Activated T-helper 9 cell treated with anti-CD3 and anti-CD28 coated beads, Interleukin-2, amount 50 U/mL, for 16 hours (primary cell): Measurements from ENCODE around the gene FRMD5.
"Not testable (repeated sequence)": the region's sequence is repeated elsewhere in the genome, so short reads cannot be mapped to it uniquely, and the experiment has no call there.

Source experiments
- DNase-seq: peaks from one replicate; pipeline ENCODE4 v3.0.0-alpha.2; 2020; ENCODE audit warnings: low read depth

Gene FRMD5

GRCh38 chr15:44195151-44195740, at the start of gene FRMD5:
FRMD5 (minus strand) TSS chr15:44195271.
- DNase-seq: peak; percentile 74

DNA sequence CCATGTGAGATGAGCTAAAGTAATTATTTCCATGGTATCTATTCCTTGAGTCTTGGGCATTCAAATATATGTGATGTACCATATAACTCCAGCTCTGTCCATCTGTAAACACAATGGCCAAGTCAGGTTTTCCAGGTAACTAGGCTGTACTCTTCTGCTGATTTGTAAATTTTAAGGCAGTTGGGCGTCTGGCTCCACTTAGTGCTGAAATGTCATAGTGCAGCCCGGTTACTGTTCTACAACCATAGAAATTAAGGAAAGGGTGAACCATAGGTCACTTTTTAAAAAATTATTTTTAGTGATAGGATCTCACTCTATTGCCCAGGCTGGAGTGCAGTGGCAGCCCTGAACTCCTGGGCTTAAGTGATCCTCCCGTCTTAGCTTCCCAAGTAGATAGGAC, 48.8 kb upstream of the FRMD5 start:
- DNase-seq: no peak

DNA sequence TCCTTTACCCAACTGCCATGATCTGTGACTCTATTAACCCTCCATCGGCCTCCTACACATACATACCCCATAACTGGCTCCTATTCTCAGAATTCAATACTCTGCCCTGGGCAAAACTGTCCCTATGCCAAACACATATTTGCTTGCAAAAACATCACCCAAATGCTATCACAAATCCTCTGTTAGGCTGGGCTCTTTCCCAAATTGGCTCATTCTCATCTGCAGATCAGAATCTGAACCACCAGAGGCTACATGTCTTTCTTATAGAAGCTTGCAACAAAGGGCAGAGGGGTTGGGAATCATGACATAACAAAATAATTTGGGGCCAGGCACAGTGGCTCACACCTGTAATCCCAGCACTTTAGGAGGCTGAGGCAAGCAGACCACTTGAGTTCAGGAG, 48.1 kb upstream of the FRMD5 start:
- DNase-seq: no peak

DNA sequence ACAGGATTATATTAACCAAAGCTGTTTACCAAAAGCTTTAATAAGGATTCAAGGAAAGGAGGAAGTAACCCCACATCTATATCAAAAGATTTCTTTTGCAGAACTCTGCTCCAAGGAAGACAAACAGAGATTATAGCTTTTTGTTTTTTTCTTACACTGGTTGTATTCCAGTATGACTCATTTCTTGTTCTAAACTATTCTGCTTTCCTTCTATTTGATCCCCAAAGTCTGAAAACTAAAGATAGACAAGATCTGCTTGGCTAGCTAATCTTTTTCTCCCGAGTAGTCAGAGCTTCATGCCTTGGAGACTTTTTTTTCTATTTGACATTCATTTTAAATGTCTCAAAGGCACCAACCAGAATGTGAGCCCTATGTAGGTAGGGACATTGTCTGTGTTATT, 36.8 kb upstream of the FRMD5 start:
- DNase-seq: no peak

GRCh38 chr15:44229301-44229700, 34.2 kb upstream of the FRMD5 start:
- not testable (repeated sequence) for DNase-seq

DNA sequence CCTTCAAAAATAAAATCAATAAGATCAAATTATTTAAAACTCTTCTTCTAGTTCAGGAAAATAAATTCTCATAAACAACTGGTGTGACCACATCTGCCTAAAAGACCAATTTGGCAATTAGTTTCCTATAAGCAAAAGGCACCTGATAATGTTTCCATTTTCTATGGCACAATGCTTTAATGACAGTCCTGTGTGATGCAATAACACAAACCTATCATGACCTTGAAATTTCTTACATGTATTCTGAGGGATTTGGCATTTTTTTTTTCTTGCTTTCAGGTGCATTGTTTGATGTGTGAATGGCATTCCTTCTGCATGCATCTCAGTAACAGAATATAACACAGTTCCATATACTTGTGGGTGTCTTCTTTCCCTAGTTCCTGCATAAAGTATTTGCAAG, 32.5 kb upstream of the FRMD5 start:
- DNase-seq: no peak

- not testable (repeated sequence) for DNase-seq
Observed at GRCh38 chr15:44227001-44227400, 31.9 kb upstream of the FRMD5 start.

DNA sequence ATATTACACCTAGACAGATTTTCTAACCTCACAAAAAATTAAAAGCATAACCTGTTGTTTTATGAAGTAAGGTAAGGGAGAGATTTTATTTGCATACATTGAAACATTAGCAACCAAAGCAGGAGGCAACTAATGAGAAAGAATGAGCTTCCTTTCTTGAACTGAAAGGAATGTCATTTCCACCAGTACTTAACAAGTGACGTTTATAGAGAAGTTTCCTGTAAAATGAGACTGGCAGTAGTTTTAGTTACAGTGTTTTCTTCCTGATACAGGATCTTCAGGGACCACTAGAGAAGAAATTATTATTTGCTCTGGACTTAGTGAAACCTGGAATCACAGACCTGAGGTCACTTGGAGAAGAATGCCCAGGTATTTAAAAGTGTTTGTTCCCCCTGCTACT, 27.4 kb upstream of the FRMD5 start:
- DNase-seq: no peak

DNA sequence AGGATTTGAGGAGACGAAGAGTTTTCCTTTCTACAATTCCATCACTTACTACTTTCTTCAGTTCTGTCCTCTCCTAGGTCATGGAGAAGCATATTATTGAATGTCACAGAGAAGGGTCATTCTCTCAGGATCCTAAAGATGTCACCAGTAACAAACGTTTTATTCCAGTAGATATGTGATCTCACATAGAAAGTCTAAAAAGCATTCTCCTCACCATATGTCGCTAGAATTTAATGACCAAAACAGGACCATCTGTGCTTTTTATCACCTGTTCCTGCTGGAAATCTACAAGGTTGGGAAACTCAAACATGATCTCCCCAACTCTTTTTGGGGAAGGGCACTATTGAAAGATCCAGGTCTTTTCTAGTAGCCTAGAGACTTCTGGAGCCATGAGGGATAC, 24.0 kb upstream of the FRMD5 start:
- no peak for DNase-seq

DNA sequence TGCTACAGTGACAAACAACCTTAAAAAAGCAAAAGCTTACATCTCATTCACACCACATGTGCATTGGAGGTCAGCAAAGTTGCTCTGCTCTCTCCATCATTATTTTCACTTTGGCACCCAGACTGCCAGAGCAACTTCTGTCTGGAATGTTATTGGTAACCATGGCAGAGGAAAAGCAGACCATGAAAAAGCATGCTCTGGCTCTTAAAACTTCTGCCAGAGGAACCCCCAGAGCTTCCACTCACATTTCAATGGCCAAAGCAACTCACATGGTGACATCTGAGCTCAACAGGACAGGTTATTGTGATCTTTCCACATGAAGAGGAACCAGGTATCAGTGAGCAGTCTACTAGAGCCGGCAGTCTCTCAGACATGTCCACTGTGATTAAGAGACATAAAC, 21.9 kb upstream of the FRMD5 start:
- DNase-seq: no peak

GRCh38 chr15:44215594-44215993, 20.5 kb upstream of the FRMD5 start:
- DNase-seq: no peak

GRCh38 chr15:44208956-44209355, 13.9 kb upstream of the FRMD5 start:
- no peak for DNase-seq

DNA sequence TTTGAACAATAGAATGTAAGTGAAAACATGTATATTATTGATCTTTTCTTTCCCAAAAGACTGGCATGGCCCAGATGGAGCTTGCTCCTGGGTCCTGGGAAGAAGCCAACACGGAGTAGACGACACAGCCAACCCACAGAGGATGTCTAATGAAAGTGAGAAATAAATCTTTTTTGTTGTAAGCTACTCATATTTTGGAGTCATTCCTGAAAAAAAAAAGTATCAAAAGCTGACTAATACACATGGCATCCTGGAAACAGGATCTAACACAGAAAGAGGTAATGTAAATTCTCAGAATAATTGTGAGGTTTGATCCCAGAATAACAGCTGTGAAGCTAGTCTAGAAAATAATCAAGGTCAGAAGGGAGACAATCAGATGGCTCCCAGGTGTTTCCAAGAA, 12.6 kb upstream of the FRMD5 start:
- no peak for DNase-seq

GRCh38 chr15:44199393-44199792, 4.3 kb upstream of the FRMD5 start:
- no peak for DNase-seq

GRCh38 chr15:44194323-44195150, 534 bp downstream of the FRMD5 start:
- DNase-seq: peak; percentile 25

DNA sequence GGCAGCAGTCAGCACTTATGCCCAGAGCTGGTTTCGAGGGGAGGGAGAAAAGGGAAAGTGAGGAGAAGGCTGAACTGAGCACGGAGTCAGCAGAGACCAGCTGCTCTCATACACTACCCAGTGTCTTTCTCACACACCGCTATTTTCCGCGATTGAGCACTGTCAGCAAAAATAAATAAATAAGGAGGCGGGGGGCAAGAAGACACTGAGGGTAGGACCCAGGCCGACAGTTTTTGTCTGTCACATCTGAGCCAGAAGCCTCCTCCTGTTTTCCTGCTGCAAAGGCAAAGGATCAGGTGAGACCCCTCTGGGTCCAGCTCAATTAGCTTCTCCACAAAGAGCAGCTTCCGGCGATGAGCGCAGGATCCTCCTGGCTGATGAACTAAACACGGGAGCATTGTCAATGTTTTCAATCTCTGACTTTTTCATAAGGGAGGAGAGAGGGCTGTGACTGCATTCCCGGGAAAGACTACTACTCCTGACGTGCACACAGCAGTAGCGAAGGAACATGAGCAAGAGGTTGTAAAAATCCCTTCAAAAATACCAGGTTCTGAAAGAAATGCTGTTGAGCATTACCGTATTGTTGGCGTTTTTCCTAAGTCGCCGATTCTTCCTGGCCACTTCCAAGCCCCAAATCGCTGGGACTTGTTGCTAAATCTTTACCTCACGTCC, 1.3 kb downstream of the FRMD5 start:
- DNase-seq: no peak

DNA sequence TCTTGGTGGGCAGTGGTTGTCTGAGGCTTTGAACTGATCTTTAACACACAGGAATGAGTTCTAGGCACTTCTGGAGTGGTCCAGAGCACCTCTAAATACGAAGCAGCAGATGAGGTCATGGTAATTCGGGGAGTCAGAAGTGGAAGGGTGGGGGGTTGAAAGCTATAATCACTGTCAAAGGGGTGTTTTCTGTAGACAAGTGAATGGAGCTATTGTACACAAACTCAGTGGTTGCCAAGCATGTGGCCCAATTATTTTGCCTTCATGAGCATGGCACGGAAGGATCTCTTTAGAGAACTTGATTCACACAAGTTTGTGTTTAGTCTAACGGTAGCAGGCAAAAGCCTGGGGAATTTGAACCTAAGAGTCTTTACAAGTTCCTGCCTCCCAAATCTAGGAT, 6.3 kb downstream of the FRMD5 start:
- no peak for DNase-seq

DNA sequence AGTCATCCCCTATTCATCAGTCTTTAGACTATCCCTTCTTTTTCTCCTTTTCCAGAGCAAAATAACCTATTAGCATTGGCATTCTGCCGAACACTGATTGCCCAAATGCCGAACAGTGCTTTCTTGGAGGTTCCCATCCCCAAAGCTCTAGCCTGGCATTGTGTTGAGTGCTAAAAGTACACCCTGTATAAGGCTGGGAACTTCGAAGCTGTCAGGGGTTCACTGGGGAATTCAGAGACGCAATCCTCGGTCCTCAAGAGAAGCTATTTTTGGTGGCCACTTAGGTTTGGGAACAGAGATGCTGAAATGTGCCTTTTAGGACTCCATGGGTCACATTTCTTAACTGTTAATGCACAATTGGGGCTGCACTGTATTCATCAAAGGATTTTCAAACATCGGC, 8.4 kb downstream of the FRMD5 start:
- DNase-seq: no peak

DNA sequence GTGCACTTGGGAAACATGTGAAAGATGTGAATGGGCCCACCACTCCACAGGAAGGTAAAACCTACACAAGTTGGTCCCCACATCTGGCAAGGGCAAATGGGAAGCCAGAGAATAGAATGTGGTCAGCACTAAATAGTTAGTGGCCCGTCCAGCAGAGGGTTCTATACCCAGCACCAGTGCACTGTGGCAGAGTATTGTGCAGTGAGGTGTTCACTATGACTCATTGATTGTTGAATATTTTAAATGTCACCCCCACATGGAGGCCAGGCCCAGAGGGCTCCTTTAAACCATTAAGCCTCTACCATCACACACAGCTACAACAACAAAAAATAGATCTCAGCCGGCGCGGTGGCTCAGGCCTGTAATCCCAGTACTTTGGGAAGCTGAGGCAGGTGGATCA, 11.7 kb downstream of the FRMD5 start:
- DNase-seq: no peak

DNA sequence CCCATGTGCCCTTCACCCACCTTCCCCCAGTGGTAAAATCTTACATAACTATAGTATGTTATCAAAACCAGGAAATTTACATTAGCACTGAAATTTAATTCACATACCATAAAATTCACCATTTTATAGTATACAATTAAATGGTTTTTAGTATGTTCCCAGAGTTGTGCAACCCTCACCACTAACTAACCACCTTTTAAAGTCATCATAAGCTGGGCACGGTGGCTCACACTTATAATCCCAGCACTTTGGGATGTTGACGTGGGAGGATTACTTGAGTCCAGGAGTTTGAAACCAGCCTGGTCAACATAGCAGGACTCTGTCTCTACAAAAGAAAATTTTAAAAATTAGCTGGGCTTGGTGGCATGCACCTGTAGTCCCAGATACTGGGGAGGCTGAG, 13.7 kb downstream of the FRMD5 start:
- DNase-seq: no peak

DNA sequence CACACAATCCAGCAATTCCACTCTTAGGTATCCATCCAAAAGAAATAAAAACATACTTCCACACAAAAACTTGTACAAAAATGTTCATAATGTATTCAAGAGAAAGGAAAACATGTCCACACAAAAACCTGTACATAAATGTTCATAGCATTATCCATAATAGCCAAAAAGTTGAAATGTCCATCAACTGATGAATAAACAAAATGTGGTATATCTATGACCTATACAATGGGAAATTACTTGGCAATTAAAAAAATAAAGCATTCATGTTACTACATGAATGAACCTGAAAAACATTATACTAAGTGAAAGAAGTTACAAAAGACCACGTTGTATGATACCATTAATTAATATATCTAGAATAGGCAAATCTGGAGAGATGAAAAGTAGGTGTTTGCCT, 17.9 kb downstream of the FRMD5 start:
- DNase-seq: no peak

DNA sequence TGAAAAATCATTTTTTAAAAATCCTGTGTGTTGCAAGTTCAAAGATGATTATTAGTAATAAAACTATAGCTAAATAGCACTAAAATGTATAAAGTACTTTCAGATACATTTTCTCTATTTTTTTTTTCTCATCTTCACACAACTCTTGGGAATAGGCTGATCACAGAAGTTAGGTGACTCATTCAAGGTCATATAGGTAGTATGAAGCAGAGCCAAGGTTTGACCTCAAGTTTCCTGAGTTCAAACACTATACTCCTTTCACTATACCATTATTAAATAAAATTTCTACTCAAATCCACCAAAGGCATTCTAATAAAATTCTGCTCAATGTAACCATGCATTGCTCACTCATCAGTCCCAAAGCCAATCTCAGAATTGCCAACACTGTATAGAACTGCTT, 21.3 kb downstream of the FRMD5 start:
- no peak for DNase-seq

DNA sequence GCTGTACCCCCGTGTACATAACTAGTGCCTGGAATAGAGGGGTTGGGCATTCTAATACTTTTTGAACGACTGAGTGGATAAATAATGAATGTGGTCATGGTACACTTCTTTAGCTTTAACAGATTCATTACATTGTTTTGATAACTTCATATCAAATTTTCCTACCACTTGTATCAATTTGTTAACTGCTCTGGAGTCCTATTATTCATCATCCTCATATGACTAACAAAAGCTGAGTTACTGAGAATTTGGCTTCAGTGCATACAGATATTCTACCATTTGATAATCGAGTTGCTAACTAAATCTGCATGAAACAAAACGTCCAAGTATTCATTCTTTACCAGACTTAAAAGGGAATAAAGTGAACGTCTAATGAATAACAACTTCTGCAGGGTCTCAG, 31.7 kb downstream of the FRMD5 start:
- no peak for DNase-seq
